B cell (primary cell): ENCODE measurements around the gene KLHDC7A.

Experiments used
- CTCF ChIP-seq: fragments of 200-600 bp; IDR thresholded peaks from one replicate; pipeline ENCODE4 v1.8.0; 2022; ENCODE audit warnings: antibody characterized with exemption, mild to moderate bottlenecking
- EZH2 ChIP-seq: IDR thresholded peaks from 2 replicates; pipeline ENCODE4 v1.6.1; 2012; ENCODE audit warnings: borderline replicate concordance, low read depth, mild to moderate bottlenecking, moderate library complexity, low read length; ENCODE audit not compliant: insufficient read depth, poor library complexity, severe bottlenecking

- TF ChIP-seq CTCF (no peak), EZH2 (no peak)
Measured at GRCh38 chr1:18481190-18481920, 625 bp downstream of the KLHDC7A start.
